Osteocyte (in vitro differentiated cells): Measurements from ENCODE around the gene ADAMTSL3. TPM values are rescaled to one million over a fixed set of nuclear protein-coding genes. Genes with fewer than 3 reads are reported as not detected.

Source experiments
- DNase-seq: peaks from one replicate; pipeline ENCODE4 v3.0.0; 2021; ENCODE audit warnings: mixed read lengths; ENCODE audit not compliant: unreplicated experiment; ENCODE audit errors: extremely low spot score
- H3K27ac Mint-ChIP-seq: one replicate; pipeline ENCODE4 v1.8.0; 2021; ENCODE audit warnings: mild to moderate bottlenecking, mixed read lengths; ENCODE audit not compliant: unreplicated experiment
- H3K27me3 Mint-ChIP-seq: one replicate; pipeline ENCODE4 v1.8.0; 2021; ENCODE audit warnings: mixed read lengths; ENCODE audit not compliant: unreplicated experiment
- H3K36me3 Mint-ChIP-seq: one replicate; pipeline ENCODE4 v1.8.0; 2021; ENCODE audit warnings: mixed read lengths; ENCODE audit not compliant: unreplicated experiment
- H3K4me1 Mint-ChIP-seq: one replicate; pipeline ENCODE4 v1.8.0; 2021; ENCODE audit warnings: mixed read lengths; ENCODE audit not compliant: unreplicated experiment
- H3K4me3 Mint-ChIP-seq: one replicate; pipeline ENCODE4 v1.8.0; 2021; ENCODE audit warnings: mild to moderate bottlenecking, moderate library complexity, mixed read lengths; ENCODE audit not compliant: unreplicated experiment
- H3K9me3 Mint-ChIP-seq: one replicate; pipeline ENCODE4 v1.8.0; 2021; ENCODE audit warnings: mixed read lengths; ENCODE audit not compliant: unreplicated experiment
- CTCF ChIP-seq: fragments of 200-600 bp; sonication (generic); IDR thresholded peaks from 2 replicates; pipeline ENCODE4 v1.5.0; 2021; ENCODE audit warnings: antibody characterized with exemption, mild to moderate bottlenecking, moderate library complexity
- total RNA-seq: library from RNA; stranded (reverse); gene quantifications from 2 replicates; pipeline ENCODE4 v1.2.1, GENCODE V29; 2021

ADAMTSL3 gene
- total RNA-seq, 1 donor from 2014 or later, result not detected

- TF ChIP-seq CTCF, result no peak
- H3K4me3 Mint-ChIP-seq, result no peak overlapping the region
- no peak overlapping the region for H3K27ac Mint-ChIP-seq
- H3K9me3 Mint-ChIP-seq, result no peaks in the 10 kb centered on the region
- H3K27me3 Mint-ChIP-seq, result peaks cover 34% of the 10 kb centered on the region
- no peaks in the 10 kb centered on the region for H3K4me1 Mint-ChIP-seq
- H3K36me3 Mint-ChIP-seq, result no peaks in the 10 kb centered on the region
- no peak for DNase-seq
Observed at GRCh38 chr15:83656192-83656591, 2.3 kb downstream of the ADAMTSL3 start.

- Mint-ChIP-seq H3K9me3 (no peaks in the 10 kb centered on the region), H3K4me1 (no peaks in the 10 kb centered on the region), H3K36me3 (no peaks in the 10 kb centered on the region), H3K27ac (no peak overlapping the region), H3K4me3 (no peak overlapping the region), H3K27me3 (peaks cover 30% of the 10 kb centered on the region)
- no peak for DNase-seq
- no peak for TF ChIP-seq CTCF
Observed at GRCh38 chr15:83656943-83657528, 3.1 kb downstream of the ADAMTSL3 start.

GRCh38 chr15:83657549-83657948 lies 3.6 kb downstream of the ADAMTSL3 start:
- peaks cover 26% of the 10 kb centered on the region for H3K27me3 Mint-ChIP-seq
- no peak overlapping the region for H3K4me3 Mint-ChIP-seq
- no peak for TF ChIP-seq CTCF
- H3K36me3 Mint-ChIP-seq, result no peaks in the 10 kb centered on the region
- no peaks in the 10 kb centered on the region for H3K4me1 Mint-ChIP-seq
- no peak overlapping the region for H3K27ac Mint-ChIP-seq
- no peak for DNase-seq
- no peaks in the 10 kb centered on the region for H3K9me3 Mint-ChIP-seq

- H3K4me3 Mint-ChIP-seq, result no peak overlapping the region
- H3K27me3 Mint-ChIP-seq, result peaks cover 18% of the 10 kb centered on the region
- peaks cover under 1% of the 10 kb centered on the region for H3K9me3 Mint-ChIP-seq
- no peak for TF ChIP-seq CTCF
- H3K36me3 Mint-ChIP-seq, result no peaks in the 10 kb centered on the region
- H3K4me1 Mint-ChIP-seq, result no peaks in the 10 kb centered on the region
- H3K27ac Mint-ChIP-seq, result no peak overlapping the region
- no peak for DNase-seq
Observed at GRCh38 chr15:83658430-83659416, 4.8 kb downstream of the ADAMTSL3 start.

- no peak overlapping the region for H3K4me3 Mint-ChIP-seq
- peaks cover 16% of the 10 kb centered on the region for H3K27me3 Mint-ChIP-seq
- no peaks in the 10 kb centered on the region for H3K36me3 Mint-ChIP-seq
- H3K4me1 Mint-ChIP-seq, result no peaks in the 10 kb centered on the region
- H3K9me3 Mint-ChIP-seq, result peaks cover 3% of the 10 kb centered on the region
- no peak for TF ChIP-seq CTCF
- no peak for DNase-seq
- no peak overlapping the region for H3K27ac Mint-ChIP-seq
Observed at GRCh38 chr15:83659417-83659812, 5.5 kb downstream of the ADAMTSL3 start.
